DMS79 (cell line): ENCODE measurements around the gene CBARP.
"Not testable (repeated sequence)": the region's sequence is repeated elsewhere in the genome, so short reads cannot be mapped to it uniquely, and the experiment has no call there.

Experiments
- DNase-seq: peaks from one replicate; lab custom pipeline; 2025; lab: John Stamatoyannopoulos, UW

CBARP gene

DNA sequence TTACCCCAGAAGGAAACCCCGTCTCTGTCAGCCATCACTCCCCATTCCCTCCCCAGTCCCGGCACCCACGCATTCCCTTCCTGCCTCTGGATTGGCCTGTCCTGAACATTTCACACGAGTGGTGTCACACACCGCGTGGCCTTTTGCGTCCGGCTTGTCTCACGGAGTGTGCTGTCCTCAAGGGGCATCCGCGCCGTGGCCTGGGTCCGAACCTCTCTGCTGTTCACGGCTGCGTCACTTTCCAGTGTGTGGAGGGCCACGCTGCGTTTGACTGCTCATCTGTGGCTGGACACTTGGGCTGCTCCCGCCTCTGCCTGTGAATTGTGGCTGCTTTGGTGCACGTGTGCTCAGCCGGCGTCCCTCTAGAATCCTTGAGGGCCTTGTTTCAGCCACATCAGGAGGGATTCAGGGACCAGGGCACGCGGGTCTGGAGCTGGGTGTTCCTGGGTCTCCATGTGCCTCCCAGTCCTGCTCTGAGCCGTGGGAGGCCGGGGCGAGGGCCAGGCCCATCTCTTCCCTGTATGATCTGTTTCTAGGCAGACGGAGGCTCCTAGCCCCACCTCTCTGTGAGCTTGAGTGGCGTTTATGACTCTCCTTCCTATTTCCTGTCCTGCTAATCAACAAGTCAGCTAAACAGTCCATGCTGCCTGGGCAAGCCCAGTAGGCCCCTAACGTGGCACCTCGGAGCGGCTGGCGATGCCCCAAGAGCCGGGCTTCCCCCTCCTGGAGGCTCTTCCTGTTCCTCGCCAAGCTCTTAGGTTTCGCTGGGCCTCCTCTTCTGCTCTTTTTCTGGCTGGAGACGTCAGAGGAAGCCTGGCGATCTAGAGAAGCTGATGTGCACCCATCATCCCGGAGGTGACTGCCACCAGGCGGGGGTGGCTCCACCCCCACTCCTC, 24.2 kb downstream of the CBARP start:
- no peak for DNase-seq

GRCh38 chr19:1211494-1212234, 26.1 kb downstream of the CBARP start:
- no peak for DNase-seq

GRCh38 chr19:1210227-1210538, 27.6 kb downstream of the CBARP start:
- no peak for DNase-seq

GRCh38 chr19:1208830-1209229, 29.0 kb downstream of the CBARP start:
- not testable (repeated sequence) for DNase-seq

GRCh38 chr19:1206864-1207450, 30.8 kb downstream of the CBARP start:
- DNase-seq: no peak

- DNase-seq: no peak
Measured at GRCh38 chr19:1206150-1206863, 31.5 kb downstream of the CBARP start.

DNA sequence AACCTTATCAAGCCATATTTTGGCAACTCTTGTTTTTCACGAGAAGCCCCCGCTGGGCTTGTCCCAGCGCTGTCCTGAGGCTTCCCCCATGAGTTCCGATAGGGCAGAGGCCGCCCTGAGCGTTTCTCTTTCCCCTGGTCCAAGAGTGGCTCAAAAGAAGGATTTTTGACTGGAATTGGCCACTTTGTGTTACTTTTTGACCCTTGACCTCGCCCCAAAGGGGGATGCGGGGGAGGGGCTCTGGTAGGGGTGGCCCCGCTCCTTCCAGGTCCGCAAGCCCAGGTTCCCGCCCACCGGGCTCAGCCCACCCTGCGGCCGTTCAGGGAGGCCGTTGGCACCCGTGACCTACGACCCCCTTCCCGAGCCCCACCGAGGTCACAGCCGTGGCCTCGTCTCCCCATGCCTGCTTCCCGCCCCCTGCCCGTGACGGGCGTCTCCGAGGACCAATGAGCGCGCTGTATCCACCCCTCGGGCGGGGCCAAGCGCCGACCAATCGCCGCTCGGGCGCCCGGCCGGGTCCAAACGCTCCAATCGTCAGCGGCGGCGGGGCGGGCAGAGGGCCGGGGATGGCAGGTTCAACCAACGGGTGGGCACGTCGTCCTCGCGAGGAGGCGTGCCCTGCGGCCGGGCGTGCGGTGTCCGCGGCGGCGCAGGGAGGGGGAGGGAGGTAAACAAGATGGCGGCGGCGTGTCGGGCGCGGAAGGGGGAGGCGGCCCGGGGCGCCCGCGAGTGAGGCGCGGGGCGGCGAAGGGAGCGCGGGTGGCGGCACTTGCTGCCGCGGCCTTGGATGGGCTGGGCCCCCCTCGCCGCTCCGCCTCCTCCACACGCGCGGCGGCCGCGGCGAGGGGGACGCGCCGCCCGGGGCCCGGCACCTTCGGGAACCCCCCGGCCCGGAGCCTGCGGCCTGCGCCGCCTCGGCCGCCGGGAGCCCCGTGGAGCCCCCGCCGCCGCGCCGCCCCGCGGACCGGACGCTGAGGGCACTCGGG, 32.4 kb downstream of the CBARP start, which contains the start of gene STK11:
Gene STK11 (plus strand): TSS at position 665 of the 986 bp plus-strand sequence. CDS start 1,136 bp downstream, outside the sequence.
- DNase-seq: peak; percentile 92

DNA sequence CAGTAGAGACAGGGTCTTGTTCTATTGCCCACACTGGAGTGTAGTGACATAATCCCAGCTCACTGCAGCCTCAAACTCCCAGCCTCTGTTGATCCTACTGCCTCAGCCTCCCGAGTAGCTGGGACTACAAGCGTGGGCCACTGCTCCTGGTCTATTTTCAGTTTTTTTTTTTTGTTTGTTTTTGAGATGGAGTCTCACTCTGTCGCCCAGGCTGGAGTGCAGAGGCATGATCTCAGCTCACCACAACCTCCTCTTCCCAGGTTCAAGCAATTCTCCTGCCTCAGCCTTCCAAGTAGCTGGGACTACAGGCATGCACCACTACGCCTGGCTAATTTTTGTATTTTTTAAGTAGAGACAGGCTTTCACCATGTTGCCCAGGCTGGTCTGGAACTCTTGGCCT, 37.2 kb downstream of the CBARP start:
- not testable (repeated sequence) for DNase-seq

DNA sequence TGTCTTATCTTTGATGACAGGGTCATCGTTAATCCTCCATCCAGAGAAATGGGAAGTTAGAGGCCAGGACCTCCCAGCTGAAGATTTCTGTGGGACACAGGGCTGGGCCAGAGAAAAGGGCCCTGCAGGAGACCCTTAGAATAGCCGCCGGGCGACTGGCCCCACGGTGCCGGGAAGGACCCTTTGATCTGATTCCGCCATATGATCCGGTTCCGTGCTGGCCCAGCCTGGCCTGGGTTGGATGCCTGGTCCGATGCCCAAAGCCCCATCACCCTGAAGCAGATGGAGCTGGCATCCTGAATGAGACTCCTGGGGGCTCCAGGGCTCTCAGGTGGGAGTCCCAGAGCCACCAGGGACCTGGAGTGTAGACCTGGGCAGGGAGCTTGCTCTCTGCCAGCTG, 38.3 kb downstream of the CBARP start:
- DNase-seq: no peak

DNA sequence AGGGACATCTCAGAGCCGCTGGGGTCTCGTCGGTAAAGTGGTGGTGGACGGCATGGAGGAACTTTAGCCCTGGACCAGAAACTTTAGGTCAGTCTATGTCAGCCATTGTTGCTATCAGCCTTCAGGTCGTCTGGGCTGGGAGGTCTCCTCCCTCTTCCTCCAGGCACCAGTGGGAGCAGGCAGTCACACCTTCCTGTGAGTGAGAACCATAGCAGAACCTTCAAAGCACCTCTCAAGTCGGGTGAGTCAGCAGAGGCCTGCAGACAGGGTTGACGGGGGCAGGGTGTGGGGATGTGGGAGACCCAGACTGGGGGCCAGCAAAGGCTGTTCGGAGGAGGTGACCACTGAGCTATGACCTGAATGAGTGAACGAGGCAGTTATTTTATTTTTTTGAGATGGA, 48.4 kb downstream of the CBARP start:
- no peak for DNase-seq

DNA sequence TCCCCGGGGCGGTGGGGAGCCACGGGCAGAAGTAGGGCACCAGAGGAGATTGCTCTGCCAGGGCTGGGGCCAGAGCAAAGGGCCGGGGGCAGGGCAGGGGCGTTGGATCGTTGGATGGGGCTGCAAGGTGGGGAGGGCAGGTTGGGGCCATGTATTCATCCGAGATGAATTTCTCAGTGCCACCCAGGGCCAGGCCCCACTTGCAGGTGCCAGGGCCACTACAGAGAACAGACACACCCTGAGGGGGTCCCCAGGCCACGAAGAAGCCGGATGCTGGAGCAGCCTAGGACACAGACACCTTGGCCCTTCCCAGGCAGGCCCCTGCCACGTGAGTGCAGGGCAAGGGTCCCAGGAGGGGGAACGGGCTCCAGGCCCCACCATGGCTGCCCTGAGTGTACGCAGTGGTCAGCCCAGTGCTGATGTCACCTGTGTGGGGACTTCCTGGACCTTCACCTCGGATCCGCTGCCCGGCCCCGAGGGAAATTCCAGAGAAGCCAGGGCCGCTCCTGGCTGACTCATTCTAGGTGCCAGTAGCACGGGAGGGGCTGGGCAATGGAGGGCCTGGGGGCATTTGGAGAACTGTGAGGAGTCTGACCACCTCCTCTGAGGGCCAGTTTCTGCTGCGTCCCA, 54.1 kb downstream of the CBARP start:
- DNase-seq: no peak

DNA sequence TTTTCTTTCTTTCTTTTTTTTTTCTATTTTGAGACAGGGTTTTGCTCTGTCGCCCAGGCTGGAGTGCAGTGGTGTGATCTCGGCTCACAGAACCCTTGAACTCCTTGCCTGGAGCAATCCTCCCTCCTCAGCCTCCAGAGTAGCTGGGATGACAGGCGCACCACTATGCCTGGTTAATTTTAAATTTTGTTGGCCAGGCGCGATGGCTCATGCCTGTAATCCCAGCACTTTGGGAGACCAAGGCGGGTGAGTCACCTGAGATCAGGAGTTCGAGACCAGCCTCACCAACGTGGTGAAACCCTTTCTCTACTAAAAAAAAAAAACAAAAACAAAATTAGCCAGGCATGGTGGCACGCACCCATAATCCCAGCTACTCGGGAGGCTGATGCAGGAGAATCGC, 55.1 kb downstream of the CBARP start:
- DNase-seq: no peak

- DNase-seq: no peak
Measured at GRCh38 chr19:1182068-1182467, 55.7 kb downstream of the CBARP start.

DNA sequence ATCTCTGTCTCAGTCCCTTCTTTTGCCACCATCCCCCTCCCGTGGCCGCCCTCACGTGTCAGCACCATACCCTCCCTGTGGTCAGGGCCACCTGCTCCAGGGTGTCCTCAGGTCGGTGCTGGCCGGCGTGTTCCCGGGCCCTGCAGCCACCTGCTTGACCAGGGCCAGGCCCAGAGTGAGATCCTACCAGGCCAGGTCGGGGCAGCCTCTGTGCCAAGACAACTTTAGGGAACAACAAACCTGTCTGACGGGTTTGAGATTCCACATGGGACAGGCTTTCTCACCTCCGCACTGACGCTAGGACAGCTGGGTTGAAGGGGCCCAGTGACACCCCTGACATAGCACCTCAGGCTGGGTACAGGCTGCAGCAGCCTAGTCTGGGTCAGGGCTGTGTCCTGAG, 56.2 kb downstream of the CBARP start:
- DNase-seq: no peak
